SK-N-SH (cell line): ENCODE results near the gene GAN. TPM values are rescaled to one million over a fixed set of nuclear protein-coding genes. Genes with fewer than 3 reads are reported as not detected.

Experiments used
- CTCF ChIA-PET: fragments of 300-600, 350-600 bp; formaldehyde crosslinking; extraction: SDS; loops from one replicate; lab custom pipeline; 2021; lab: Yijun Ruan, JAX
- POLR2A ChIA-PET: fragments of 350-600 bp; sonication (Branson Sonifier 250); formaldehyde crosslinking; extraction: SDS; loops from one replicate; lab custom pipeline; 2020; ENCODE audit warnings: antibody characterized with exemption, inconsistent platforms; lab: Yijun Ruan, JAX
- DNase-seq: peaks from one replicate; pipeline ENCODE4 v3.0.0; 2012
- H2AFZ ChIP-seq: fragments of 200-600 bp; sonication (generic); 2 replicates; pipeline ENCODE4 v1.8.1; 2016; ENCODE audit warnings: antibody characterized with exemption, mild to moderate bottlenecking, low read depth
- H3F3A ChIP-seq: fragments of 200-600 bp; sonication (generic); replicated peaks from 2 replicates; pipeline ENCODE3; 2016; ENCODE audit warnings: antibody characterized with exemption, mild to moderate bottlenecking; ENCODE audit not compliant: insufficient read depth
- H3K27ac ChIP-seq, 2 experiments: fragments of 200-500 bp in 1 of 2; fragments of 200-600 bp in 1 of 2; sonication (Bioruptor generic) in 1 of 2; sonication (generic), shearing (Covaris generic) in 1 of 2; 2 replicates each; pipeline versions ENCODE4 v1.5.1 to v1.6.1; 2014 to 2016; ENCODE audit warnings: low read depth in 2 of 2, inconsistent platforms in 1 of 2, low read length in 1 of 2, mild to moderate bottlenecking in 1 of 2, mixed read lengths in 1 of 2
- H3K27me3 ChIP-seq: fragments of 200-600 bp; sonication (generic), shearing (Covaris generic); 2 replicates; pipeline ENCODE4 v1.6.1; 2016; ENCODE audit warnings: mixed run types; ENCODE audit not compliant: insufficient read depth
- H3K36me3 ChIP-seq, 2 experiments: fragments of 200-500 bp in 1 of 2; fragments of 200-600 bp in 1 of 2; sonication (Bioruptor generic) in 1 of 2; sonication (generic) in 1 of 2; replicated peaks in 1 of 2; 2 replicates each; pipeline versions ENCODE3 to v1.5.1; 2014 to 2016; ENCODE audit warnings: low read length in 1 of 2, mild to moderate bottlenecking in 1 of 2; ENCODE audit not compliant: insufficient read depth in 2 of 2, control insufficient read depth in 1 of 2
- H3K4me1 ChIP-seq, 2 experiments: fragments of 200-500 bp in 1 of 2; fragments of 200-600 bp in 1 of 2; sonication (Bioruptor generic) in 1 of 2; sonication (generic), shearing (Covaris generic) in 1 of 2; 2 replicates each; pipeline versions ENCODE4 v1.5.1 to v1.6.1; 2014 to 2016; ENCODE audit warnings: low read depth in 1 of 2, low read length in 1 of 2, mixed run types in 1 of 2; ENCODE audit not compliant: insufficient read depth in 2 of 2, control insufficient read depth in 1 of 2
- H3K4me2 ChIP-seq: fragments of 200-600 bp; sonication (generic), shearing (Covaris generic); 2 replicates; pipeline ENCODE4 v1.6.1; 2017; ENCODE audit warnings: mixed run types
- H3K4me3 ChIP-seq, 2 experiments: fragments of 200-500 bp in 1 of 2; fragments of 200-600 bp in 1 of 2; sonication (Bioruptor generic) in 1 of 2; sonication (generic), shearing (Covaris generic) in 1 of 2; 2 replicates each; pipeline versions ENCODE4 v1.5.1 to v1.8.1; 2014 to 2016; ENCODE audit warnings: low read depth in 2 of 2, inconsistent platforms in 1 of 2, low read length in 1 of 2, mild to moderate bottlenecking in 1 of 2, mixed read lengths in 1 of 2, moderate library complexity in 1 of 2
- H3K79me2 ChIP-seq: fragments of 200-600 bp; sonication (generic); 2 replicates; pipeline ENCODE4 v1.8.1; 2017; ENCODE audit warnings: mild to moderate bottlenecking; ENCODE audit not compliant: insufficient read depth
- H3K9ac ChIP-seq: fragments of 200-600 bp; sonication (generic); 2 replicates; pipeline ENCODE4 v1.6.1; 2017; ENCODE audit warnings: mixed run types
- H3K9me2 ChIP-seq: fragments of 200-600 bp; sonication (generic); 2 replicates; pipeline ENCODE4 v1.6.1; 2017; ENCODE audit warnings: mixed run types
- H3K9me3 ChIP-seq: fragments of 200-600 bp; sonication (generic); 2 replicates; pipeline ENCODE4 v1.6.1; 2017; ENCODE audit warnings: mixed run types, mild to moderate bottlenecking, moderate library complexity
- H4K20me1 ChIP-seq: fragments of 200-600 bp; sonication (generic); 2 replicates; pipeline ENCODE4 v1.6.1; 2017; ENCODE audit warnings: mild to moderate bottlenecking, mixed run types; ENCODE audit not compliant: insufficient read depth
- CHD2 ChIP-seq: fragments of 150-350 bp; IDR thresholded peaks from 2 replicates; pipeline ENCODE4 v1.6.1; 2018; ENCODE audit warnings: low read length; ENCODE audit not compliant: partially characterized antibody
- CTCF ChIP-seq: fragments of 200-600 bp; sonication (generic); IDR thresholded peaks from 2 replicates; pipeline ENCODE4 v1.6.1; 2017; ENCODE audit warnings: antibody characterized with exemption, mild to moderate bottlenecking, moderate library complexity
- ELF1 ChIP-seq: IDR thresholded peaks from 2 replicates; pipeline ENCODE4 v1.4.0; 2012
- GABPA ChIP-seq: IDR thresholded peaks from 2 replicates; pipeline ENCODE4 v1.4.0; 2012; ENCODE audit warnings: low read depth, mild to moderate bottlenecking
- IRF3 ChIP-seq: fragments of 150-350 bp; IDR thresholded peaks from 2 replicates; pipeline ENCODE4 v1.6.1; 2016; ENCODE audit warnings: mild to moderate bottlenecking, low read depth, low read length
- JUND ChIP-seq: IDR thresholded peaks from 2 replicates; pipeline ENCODE4 v1.4.0; 2012
- POLR2AphosphoS5 ChIP-seq: IDR thresholded peaks from 2 replicates; pipeline ENCODE4 v1.6.1; 2012; ENCODE audit warnings: low read depth, low read length
- RAD21 ChIP-seq: IDR thresholded peaks from 2 replicates; pipeline ENCODE4 v1.6.1; 2012; ENCODE audit warnings: mild to moderate bottlenecking, low read length
- REST ChIP-seq: IDR thresholded peaks from 2 replicates; pipeline ENCODE4 v1.6.1; 2012; ENCODE audit warnings: mild to moderate bottlenecking, low read depth, low read length, moderate library complexity
- RFX5 ChIP-seq: IDR thresholded peaks from 2 replicates; pipeline ENCODE4 v1.6.1; 2012; ENCODE audit warnings: mild to moderate bottlenecking, improper control_type of control experiment, low read length
- RXRA ChIP-seq: IDR thresholded peaks from 2 replicates; pipeline ENCODE4 v1.4.0; 2012; ENCODE audit warnings: low read depth, mild to moderate bottlenecking, borderline replicate concordance
- TAF1 ChIP-seq: IDR thresholded peaks from 2 replicates; pipeline ENCODE4 v1.6.1; 2012; ENCODE audit warnings: low read depth, mild to moderate bottlenecking, low read length, moderate library complexity, borderline replicate concordance
- USF2 ChIP-seq: fragments of 150-350 bp; IDR thresholded peaks from 2 replicates; pipeline ENCODE4 v1.6.1; 2017; ENCODE audit warnings: antibody characterized with exemption, low read length, low read depth, borderline replicate concordance
- WGBS: methylation state at CpG from one replicate; pipeline ENCODE4 v1.1.6; 2017; ENCODE audit warnings: low lambda C conversion rate; 5-methylcytosine and 5-hydroxymethylcytosine counted together
- polyA plus RNA-seq, 3 experiments: library from polyadenylated mRNA; depleted of rRNA; stranded (reverse); fragments of >200 nt; gene quantifications; 2 replicates each; pipeline ENCODE4 v1.2.3, GENCODE V29; 2012

The GAN gene
- polyA plus RNA-seq, 1 of the 3 experiments (the other 2 are of a cell fraction): 0.79 TPM

GRCh38 chr16:81349608-81350305 is 35.0 kb downstream of the GAN start (continued):
- TF ChIP-seq IRF3 (no peak), TAF1 (no peak), CHD2 (no peak)
- TF ChIP-seq, all 33 proteins: peak for 0

GRCh38 chr16:81350306-81350615 is 35.5 kb downstream of the GAN start:
- H3K79me2 ChIP-seq: 0 out of 2 replicates have a peak, but pooled peaks cover 5% of the 10 kb centered on the region
- TF ChIP-seq ELF1 (no peak), RAD21 (peak; percentile 37), CTCF (peak; percentile 22)
- no peaks in the 10 kb centered on the region for H3K9me2 ChIP-seq
- H4K20me1 ChIP-seq: no peaks in the 10 kb centered on the region
- POLR2A ChIA-PET: no interaction called here
- no peak overlapping the region for H3K4me2 ChIP-seq
- no peak overlapping the region for H3K4me3 ChIP-seq
- CTCF ChIA-PET: no interaction called here
- no peak overlapping the region for H2AFZ ChIP-seq
- no peaks in the 10 kb centered on the region for H3F3A ChIP-seq
- H3K9ac ChIP-seq: no peak overlapping the region
- H3K4me1 ChIP-seq: no peaks in the 10 kb centered on the region
- H3K27me3 ChIP-seq: no peaks in the 10 kb centered on the region
- H3K9me3 ChIP-seq: peaks cover 14% of the 10 kb centered on the region; the same call in 1 of the 2 replicates
- no peak for DNase-seq
- H3K36me3 ChIP-seq: peaks cover 7 to 11% of the 10 kb centered on the region in 2 experiments
- 97% methylated on average over 4 of the region's 4 CpGs for WGBS
- H3K27ac ChIP-seq: no peak overlapping the region

- Histone ChIP-seq H3K27ac (no peak overlapping the region), H3K36me3 (peaks cover 7 to 13% of the 10 kb centered on the region in 2 experiments), H3K4me2 (no peak overlapping the region), H4K20me1 (no peaks in the 10 kb centered on the region), H3K9me3 (no peaks in the 10 kb centered on the region), H3F3A (no peaks in the 10 kb centered on the region), H3K4me1 (no peaks in the 10 kb centered on the region), H3K9ac (no peak overlapping the region), H3K9me2 (no peaks in the 10 kb centered on the region), H3K27me3 (no peaks in the 10 kb centered on the region), H3K79me2 (0 out of 2 replicates have a peak, but pooled peaks cover 7% of the 10 kb centered on the region), H2AFZ (no peak overlapping the region), H3K4me3 (no peak overlapping the region)
- WGBS: 93% methylated on average over 3 of the region's 3 CpGs
- ChIA-PET POLR2A (no interaction called here), CTCF (no interaction called here)
- DNase-seq: no peak
- TF ChIP-seq POLR2AphosphoS5 (no peak), CTCF (no peak), ELF1 (no peak), RXRA (no peak), GABPA (no peak), REST (no peak), RFX5 (no peak), USF2 (no peak), JUND (no peak), IRF3 (no peak)
Observed at GRCh38 chr16:81353895-81354294, 39.1 kb downstream of the GAN start.
